HL-60/S4 treated with retinoic acid at 250 ng/mL for 4 days and 3 days (cell line): ENCODE data around the gene SP140L.
"Not testable (repeated sequence)": the region's sequence is repeated elsewhere in the genome, so short reads cannot be mapped to it uniquely, and the experiment has no call there.

Experiments used
- in situ Hi-C: fragments of 300-500 bp; cut with MboI; formaldehyde crosslinking; loops from 2 replicates; pipeline ENCODE4 v1.7.0; 2022; ENCODE audit warnings: low sequenced_read_pairs

Gene SP140L

GRCh38 chr2:230323385-230324106 is 3.4 kb upstream of the SP140L start:
- in situ Hi-C loops, result no loop called here

- in situ Hi-C loops, result no loop called here
Observed at GRCh38 chr2:230324503-230324902, 2.5 kb upstream of the SP140L start.

- in situ Hi-C loops, result no loop called here
Observed at GRCh38 chr2:230325316-230326243, 1.4 kb upstream of the SP140L start.

- in situ Hi-C loops, result no loop called here
Observed at GRCh38 chr2:230327418-230328154, 593 bp downstream of the SP140L start.

GRCh38 chr2:230328155-230328458 is 1.1 kb downstream of the SP140L start:
- in situ Hi-C loops, result no loop called here

GRCh38 chr2:230329946-230330605 is 3.1 kb downstream of the SP140L start:
- in situ Hi-C loops, result no loop called here

- in situ Hi-C loops, result no loop called here
Observed at GRCh38 chr2:230330725-230331124, 3.7 kb downstream of the SP140L start.

GRCh38 chr2:230335461-230335863 is 8.5 kb downstream of the SP140L start:
- in situ Hi-C loops, result no loop called here

- in situ Hi-C loops, result no loop called here
Observed at GRCh38 chr2:230335864-230336506, 9.0 kb downstream of the SP140L start.

- in situ Hi-C loops, result not testable (repeated sequence)
Observed at GRCh38 chr2:230341936-230342528, 15.0 kb downstream of the SP140L start.

- in situ Hi-C loops, result not testable (repeated sequence)
Observed at GRCh38 chr2:230343041-230343624, 16.1 kb downstream of the SP140L start.

GRCh38 chr2:230343747-230344146 is 16.8 kb downstream of the SP140L start:
- in situ Hi-C loops, result no loop called here

GRCh38 chr2:230346465-230346864 is 19.5 kb downstream of the SP140L start:
- in situ Hi-C loops, result no loop called here

GRCh38 chr2:230346921-230347533 is 20.0 kb downstream of the SP140L start:
- in situ Hi-C loops, result no loop called here

GRCh38 chr2:230347659-230348305 is 20.8 kb downstream of the SP140L start:
- in situ Hi-C loops, result no loop called here

GRCh38 chr2:230348787-230349186 is 21.8 kb downstream of the SP140L start:
- in situ Hi-C loops, result no loop called here

GRCh38 chr2:230356084-230356483 is 29.1 kb downstream of the SP140L start:
- in situ Hi-C loops, result no loop called here

GRCh38 chr2:230358305-230358704 is 31.3 kb downstream of the SP140L start:
- in situ Hi-C loops, result no loop called here

GRCh38 chr2:230360028-230360427 is 33.0 kb downstream of the SP140L start:
- in situ Hi-C loops, result no loop called here
